Measurements from ENCODE around the gene BMPR1A. TPM values are rescaled to one million over a fixed set of nuclear protein-coding genes. Genes with fewer than 3 reads are reported as not detected.

The BMPR1A gene
- total and polyA plus RNA-seq, 2 experiments from 2014 or later: 14.2 to 82.5 TPM

- TF ChIP-seq ZNF462 (CRISPR knock-in tag; IDR thresholded peaks at IDR 0.05) (no peak), REST (IDR thresholded peaks at IDR 0.05; ENCODE audit: unreplicated experiment) (no peak), EZH2 (IDR thresholded peaks at IDR 0.05; ENCODE audit: low read depth, unreplicated experiment) (no peak)
Observed at GRCh38 chr10:86960863-86961434, 204.5 kb downstream of the BMPR1A start (continued).

- no peak for DNase-seq (ENCODE audit: low spot score)
- no peaks in the 10 kb centered on the region for H3K27me3 ChIP-seq (ENCODE audit: insufficient read depth)
- H3K36me3 Mint-ChIP-seq (ENCODE audit: low read depth): no peaks in the 10 kb centered on the region
- ATAC-seq: no peak
- H3K79me2 ChIP-seq (replicated peaks; ENCODE audit: insufficient read depth): no peaks in the 10 kb centered on the region
- H3K36me3 ChIP-seq (ENCODE audit: insufficient read depth): no peaks in the 10 kb centered on the region
- H3K27ac ChIP-seq (ENCODE audit: low read depth): no peak overlapping the region
- H3K4me2 ChIP-seq: no peak overlapping the region
- H3K4me3 Mint-ChIP-seq: no peak overlapping the region
- H3K27me3 Mint-ChIP-seq (ENCODE audit: insufficient read depth, low read depth, poor library complexity): peaks cover 26% of the 10 kb centered on the region
- H3K9me2 ChIP-seq (ENCODE audit: insufficient read depth): no peaks in the 10 kb centered on the region
- no peak overlapping the region for H3K4me3 ChIP-seq
- H3K4me1 ChIP-seq (ENCODE audit: insufficient read depth): peaks cover 43% of the 10 kb centered on the region
- no peak overlapping the region for H3K27ac Mint-ChIP-seq
- no peak overlapping the region for H2AFZ ChIP-seq
- H4K20me1 ChIP-seq (replicated peaks; ENCODE audit: insufficient read depth): no peaks in the 10 kb centered on the region
- peaks cover 38% of the 10 kb centered on the region for H3K4me1 Mint-ChIP-seq
- peaks cover 2% of the 10 kb centered on the region; the same call in 1 of the 3 replicates for H3K9me3 Mint-ChIP-seq
- TF ChIP-seq ZNF462 (CRISPR knock-in tag; IDR thresholded peaks at IDR 0.05): no peak
- no peaks in the 10 kb centered on the region for H3F3A ChIP-seq (replicated peaks; ENCODE audit: low read depth)
Observed at GRCh38 chr10:86961481-86962091, 205.2 kb downstream of the BMPR1A start.
